Endodermal cell (in vitro differentiated cells): ENCODE data around the gene SPACA4. TPM values are rescaled to one million over a fixed set of nuclear protein-coding genes. Genes with fewer than 3 reads are reported as not detected.

ENCODE experiments used
- DNase-seq: peaks from one replicate; pipeline ENCODE4 v3.0.0-alpha.2; 2017
- H3K27ac ChIP-seq: 2 replicates; pipeline ENCODE4 v1.5.1; 2013; ENCODE audit warnings: mild to moderate bottlenecking, low read depth, low read length, moderate library complexity
- H3K27me3 ChIP-seq: 2 replicates; pipeline ENCODE4 v1.6.1; 2013; ENCODE audit warnings: mild to moderate bottlenecking, low read length, moderate library complexity; ENCODE audit not compliant: insufficient read depth, control insufficient read depth, poor library complexity, severe bottlenecking
- H3K36me3 ChIP-seq: 2 replicates; pipeline ENCODE4 v1.7.0; 2013; ENCODE audit warnings: mild to moderate bottlenecking, low read length, moderate library complexity; ENCODE audit not compliant: control insufficient read depth, insufficient read depth
- H3K4me1 ChIP-seq: one replicate; pipeline ENCODE4 v1.7.0; 2013; ENCODE audit warnings: low read length; ENCODE audit not compliant: control insufficient read depth, insufficient read depth
- H3K4me3 ChIP-seq: 2 replicates; pipeline ENCODE4 v1.5.1; 2013; ENCODE audit warnings: mild to moderate bottlenecking, low read length, moderate library complexity
- H3K9ac ChIP-seq: 2 replicates; pipeline ENCODE4 v1.6.1; 2013; ENCODE audit warnings: mild to moderate bottlenecking, low read length, moderate library complexity; ENCODE audit not compliant: poor library complexity, severe bottlenecking; ENCODE audit errors: extremely low read depth
- H3K9me3 ChIP-seq: 2 replicates; pipeline ENCODE4 v1.6.1; 2013; ENCODE audit warnings: mild to moderate bottlenecking, low read length, moderate library complexity; ENCODE audit not compliant: control insufficient read depth
- H3K27ac Mint-ChIP-seq: 2 replicates; pipeline ENCODE4 v1.8.0; 2020; ENCODE audit warnings: mixed read lengths
- H3K27me3 Mint-ChIP-seq: 2 replicates; pipeline ENCODE4 v1.8.0; 2021; ENCODE audit warnings: mild to moderate bottlenecking, mixed read lengths; ENCODE audit not compliant: insufficient read depth
- H3K36me3 Mint-ChIP-seq: 2 replicates; pipeline ENCODE4 v1.8.0; 2020; ENCODE audit warnings: low read depth, mixed read lengths
- H3K4me1 Mint-ChIP-seq: 2 replicates; pipeline ENCODE4 v1.8.0; 2020; ENCODE audit warnings: mixed read lengths
- H3K4me3 Mint-ChIP-seq: 2 replicates; pipeline ENCODE4 v1.8.0; 2020; ENCODE audit warnings: mild to moderate bottlenecking, moderate library complexity, mixed read lengths
- H3K9me3 Mint-ChIP-seq: 2 replicates; pipeline ENCODE4 v1.8.0; 2020; ENCODE audit warnings: mild to moderate bottlenecking, mixed read lengths
- CTCF ChIP-seq: fragments of 200-600 bp; sonication (generic); conservative IDR thresholded peaks from 2 replicates; pipeline ENCODE4 v1.5.0; 2021; ENCODE audit warnings: antibody characterized with exemption, mild to moderate bottlenecking
- WGBS, 2 experiments: methylation state at CpG; one replicate each; pipeline versions ENCODE4 v1.1.5 to v1.1.7; 2013; ENCODE audit warnings: missing lambda C conversion rate in 2 of 2, mixed read lengths in 1 of 2; ENCODE audit not compliant: insufficient coverage in 1 of 2, insufficient read length in 1 of 2; 5-methylcytosine and 5-hydroxymethylcytosine counted together
- total RNA-seq, 2 donors: library from RNA; stranded (reverse); fragmentation: NEBNext Ultra II Directional in 1 of 2; extraction: Animal tissue kit (Norgen Biotek cat#: 25700) in 1 of 2; gene quantifications; 2 replicates in 1 of 2; 3 replicates in 1 of 2; pipeline ENCODE4 v1.2.1, GENCODE V29; 2021

SPACA4 gene
- total RNA-seq, 2 donors from 2014 or later, result not detected

DNA sequence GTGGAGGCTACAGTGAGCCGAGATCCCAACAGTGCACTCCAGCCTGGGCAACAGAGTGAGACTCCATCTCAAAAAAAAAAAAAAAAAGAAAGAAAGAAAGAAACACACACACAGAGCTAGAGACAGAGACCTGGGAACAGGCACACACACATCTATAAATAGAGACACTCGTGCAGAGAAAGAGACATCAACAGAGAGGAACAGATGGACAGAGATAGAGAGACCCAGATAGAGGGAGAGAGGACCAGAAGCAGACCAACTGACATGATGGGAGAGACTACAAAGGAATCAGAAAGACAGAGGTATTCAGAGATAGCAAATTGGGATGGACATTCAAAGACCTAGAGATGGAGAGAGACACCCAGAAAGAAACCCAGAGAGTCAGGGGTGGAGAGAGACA lies 41.6 kb downstream of the SPACA4 start:
- Histone ChIP-seq H3K4me1 (no peaks in the 10 kb centered on the region), H3K9ac (no peak overlapping the region), H3K9me3 (no peaks in the 10 kb centered on the region), H3K27ac (no peak overlapping the region), H3K4me3 (no peak overlapping the region), H3K36me3 (no peaks in the 10 kb centered on the region), H3K27me3 (no peaks in the 10 kb centered on the region)
- H3K9me3 Mint-ChIP-seq, result peaks cover 6% of the 10 kb centered on the region
- no peaks in the 10 kb centered on the region for H3K36me3 Mint-ChIP-seq
- TF ChIP-seq CTCF, result no peak
- DNase-seq, result no peak
- no peak overlapping the region for H3K4me3 Mint-ChIP-seq
- 80 to 93% methylated on average over 1 to 2 of the region's 2 CpGs for WGBS, 2 experiments
- peaks cover 8% of the 10 kb centered on the region for H3K4me1 Mint-ChIP-seq
- H3K27ac Mint-ChIP-seq, result no peak overlapping the region
- H3K27me3 Mint-ChIP-seq, result no peaks in the 10 kb centered on the region

DNA sequence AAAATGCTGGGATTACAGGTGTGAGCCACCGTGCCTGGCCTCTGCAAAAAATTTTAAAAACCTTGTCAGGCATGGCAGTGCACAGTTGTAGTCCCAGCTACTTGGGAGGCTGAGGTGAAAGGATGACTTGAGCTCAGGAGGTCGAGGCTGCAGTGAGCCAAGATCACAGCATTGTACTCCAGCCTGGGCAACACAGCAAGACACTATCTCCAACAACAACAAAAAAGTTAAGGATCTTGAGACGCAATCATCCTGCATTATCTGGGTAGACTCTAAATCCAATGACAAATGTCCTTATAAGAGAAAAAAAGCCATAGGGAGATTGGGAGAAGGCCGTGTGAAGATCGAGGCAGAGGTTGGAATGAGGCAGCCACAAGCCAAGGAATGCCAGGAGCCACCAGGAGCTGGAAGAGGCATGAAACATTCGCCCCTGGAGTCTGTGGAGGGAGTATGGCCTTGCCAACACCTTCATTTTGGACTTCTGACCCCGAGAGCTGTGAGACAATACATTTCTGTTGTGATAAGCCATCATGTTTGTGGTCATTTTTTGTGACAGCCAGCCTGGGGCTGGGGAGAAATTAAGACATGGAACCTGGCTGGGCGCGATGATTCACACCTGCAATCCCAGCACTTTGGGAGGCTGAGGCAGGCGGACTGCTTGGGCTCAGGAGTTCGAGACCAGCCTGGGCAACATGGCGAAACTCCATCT lies 44.6 kb downstream of the SPACA4 start:
- Histone ChIP-seq H3K27me3 (no peaks in the 10 kb centered on the region), H3K9ac (no peak overlapping the region), H3K27ac (no peak overlapping the region), H3K4me1 (no peaks in the 10 kb centered on the region), H3K4me3 (no peak overlapping the region), H3K9me3 (no peaks in the 10 kb centered on the region), H3K36me3 (no peaks in the 10 kb centered on the region)
- Mint-ChIP-seq H3K27ac (no peak overlapping the region), H3K4me3 (no peak overlapping the region), H3K4me1 (peaks cover 13% of the 10 kb centered on the region), H3K27me3 (no peaks in the 10 kb centered on the region), H3K36me3 (no peaks in the 10 kb centered on the region), H3K9me3 (peaks cover 6% of the 10 kb centered on the region)
- no peak for TF ChIP-seq CTCF
- WGBS, 2 experiments, result 93 to 96% methylated on average over 10 to 11 of the region's 12 CpGs
- DNase-seq, result no peak

DNA sequence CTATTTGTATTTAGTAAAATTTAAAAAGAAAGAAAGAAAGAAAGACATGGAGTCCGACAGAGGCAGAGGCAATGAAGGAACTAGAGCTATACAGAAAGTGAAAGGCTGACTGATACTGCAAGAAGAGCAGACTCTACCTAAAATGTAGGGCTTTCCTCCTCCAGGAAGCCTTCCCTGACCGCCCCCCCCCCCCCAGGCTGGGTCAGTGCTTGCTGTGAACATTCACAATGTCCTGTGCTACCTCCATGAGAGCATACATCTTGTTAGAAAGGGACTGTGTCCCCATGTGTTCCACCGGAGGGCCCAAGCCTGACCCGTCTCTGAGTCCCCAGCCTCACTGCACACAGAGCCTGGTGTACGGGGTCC lies 45.1 kb downstream of the SPACA4 start:
- H3K4me3 ChIP-seq, result no peak overlapping the region
- H3K4me3 Mint-ChIP-seq, result no peak overlapping the region
- peaks cover 6% of the 10 kb centered on the region for H3K9me3 Mint-ChIP-seq
- TF ChIP-seq CTCF, result no peak
- 80% methylated on average over 4 to 5 of the region's 5 CpGs for WGBS, 2 experiments
- H3K27me3 Mint-ChIP-seq, result no peaks in the 10 kb centered on the region
- no peak for DNase-seq
- H3K36me3 Mint-ChIP-seq, result no peaks in the 10 kb centered on the region
- no peaks in the 10 kb centered on the region for H3K36me3 ChIP-seq
- peaks cover 14% of the 10 kb centered on the region for H3K4me1 Mint-ChIP-seq
- H3K27ac Mint-ChIP-seq, result no peak overlapping the region
- H3K4me1 ChIP-seq, result no peaks in the 10 kb centered on the region
- no peaks in the 10 kb centered on the region for H3K27me3 ChIP-seq
- no peak overlapping the region for H3K9ac ChIP-seq
- no peaks in the 10 kb centered on the region for H3K9me3 ChIP-seq
- H3K27ac ChIP-seq, result no peak overlapping the region
